GM12864 (cell line): ENCODE data around the gene FCHO2.
"Not testable (repeated sequence)": the region's sequence is repeated elsewhere in the genome, so short reads cannot be mapped to it uniquely, and the experiment has no call there.

Experiments
- DNase-seq: peaks from one replicate; pipeline ENCODE4 v3.0.0-alpha.2; 2011; ENCODE audit warnings: low read depth
- H3K4me3 ChIP-seq: 2 replicates; pipeline ENCODE4 v1.5.1; 2011; ENCODE audit warnings: mild to moderate bottlenecking, low read depth, low read length, control low read depth
- TF ChIP-seq, protein P1 (sequence below): IDR thresholded peaks from 2 replicates; pipeline ENCODE4 v1.5.1; 2011; ENCODE audit warnings: low read depth, mild to moderate bottlenecking, moderate library complexity, low read length, control low read depth, inconsistent platforms; ENCODE audit errors: missing control alignments

Gene FCHO2

DNA sequence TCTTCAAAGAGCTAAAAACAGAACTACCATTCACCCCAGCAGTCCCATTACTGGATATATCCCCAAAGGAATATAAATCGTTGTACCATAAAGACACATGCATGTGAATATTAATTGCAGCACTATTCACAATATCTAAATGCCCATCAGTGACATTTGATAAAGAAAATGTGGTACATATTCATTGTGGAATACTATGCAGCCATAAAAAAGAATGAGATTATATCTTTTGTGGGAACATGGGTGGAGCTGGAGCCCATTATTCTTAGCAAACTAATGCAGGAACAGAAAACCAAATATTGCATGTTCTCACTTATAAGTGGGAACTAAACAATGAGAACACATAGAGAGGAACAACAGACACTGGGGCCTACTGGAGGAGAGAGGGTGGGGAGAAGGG lies 38.7 kb downstream of the FCHO2 start:
- no peak overlapping the region for H3K4me3 ChIP-seq
- DNase-seq, result no peak
- TF ChIP-seq, protein P1, sequence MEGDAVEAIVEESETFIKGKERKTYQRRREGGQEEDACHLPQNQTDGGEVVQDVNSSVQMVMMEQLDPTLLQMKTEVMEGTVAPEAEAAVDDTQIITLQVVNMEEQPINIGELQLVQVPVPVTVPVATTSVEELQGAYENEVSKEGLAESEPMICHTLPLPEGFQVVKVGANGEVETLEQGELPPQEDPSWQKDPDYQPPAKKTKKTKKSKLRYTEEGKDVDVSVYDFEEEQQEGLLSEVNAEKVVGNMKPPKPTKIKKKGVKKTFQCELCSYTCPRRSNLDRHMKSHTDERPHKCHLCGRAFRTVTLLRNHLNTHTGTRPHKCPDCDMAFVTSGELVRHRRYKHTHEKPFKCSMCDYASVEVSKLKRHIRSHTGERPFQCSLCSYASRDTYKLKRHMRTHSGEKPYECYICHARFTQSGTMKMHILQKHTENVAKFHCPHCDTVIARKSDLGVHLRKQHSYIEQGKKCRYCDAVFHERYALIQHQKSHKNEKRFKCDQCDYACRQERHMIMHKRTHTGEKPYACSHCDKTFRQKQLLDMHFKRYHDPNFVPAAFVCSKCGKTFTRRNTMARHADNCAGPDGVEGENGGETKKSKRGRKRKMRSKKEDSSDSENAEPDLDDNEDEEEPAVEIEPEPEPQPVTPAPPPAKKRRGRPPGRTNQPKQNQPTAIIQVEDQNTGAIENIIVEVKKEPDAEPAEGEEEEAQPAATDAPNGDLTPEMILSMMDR, result no peak

DNA sequence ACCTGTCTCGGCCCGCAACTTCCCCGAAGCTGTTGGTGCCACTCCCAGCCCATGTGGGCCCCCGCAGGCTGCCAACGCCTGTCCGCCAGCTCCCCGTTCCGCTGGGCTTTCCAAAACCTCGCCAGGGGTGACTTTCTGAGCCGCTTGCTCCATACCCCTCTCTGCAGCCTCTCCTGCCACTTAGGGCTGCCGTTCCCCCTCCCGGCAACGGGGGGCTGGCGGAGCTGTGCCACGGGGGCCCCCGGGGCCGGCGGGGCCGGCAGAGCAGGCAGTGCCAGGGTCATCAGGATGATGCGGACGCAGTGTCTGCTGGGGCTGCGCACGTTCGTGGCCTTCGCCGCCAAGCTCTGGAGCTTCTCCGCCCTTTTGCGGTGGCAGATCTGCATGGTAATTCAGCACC lies 40.8 kb downstream of the FCHO2 start:
- DNase-seq, result no peak

GRCh38 chr5:72999916-73000315 lies 44.1 kb downstream of the FCHO2 start:
- TF ChIP-seq, protein P1, result no peak
- H3K4me3 ChIP-seq, result no peak overlapping the region
- no peak for DNase-seq

More for the DNA sequence above, 40.8 kb downstream of the FCHO2 start:
- TF ChIP-seq, protein P1, result no peak
- H3K4me3 ChIP-seq, result no peak overlapping the region

DNA sequence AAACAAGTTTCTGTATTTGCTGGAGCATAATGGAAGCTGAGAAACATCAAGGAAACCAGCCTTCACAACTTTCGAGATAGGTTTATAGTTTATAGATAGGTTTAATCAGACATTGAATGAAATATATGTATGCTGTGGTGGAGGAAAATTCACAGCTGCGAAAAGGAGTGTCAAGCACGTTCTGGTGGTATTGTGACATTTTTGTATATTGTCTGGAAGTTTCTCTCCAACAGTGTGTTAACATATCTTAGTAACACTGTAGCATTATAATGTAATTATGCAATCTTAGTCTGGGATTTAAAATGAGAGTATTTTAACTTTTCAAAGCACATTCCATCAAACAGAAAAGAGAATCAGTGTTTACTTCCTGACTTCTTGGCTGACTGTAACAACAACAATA lies 50.0 kb downstream of the FCHO2 start:
- TF ChIP-seq, protein P1, result no peak
- no peak overlapping the region for H3K4me3 ChIP-seq
- DNase-seq, result no peak

- DNase-seq, result no peak
- TF ChIP-seq, protein P1, result no peak
These were observed 51.2 kb downstream of the FCHO2 start for GRCh38 chr5:73007051-73007450.

GRCh38 chr5:73008831-73009230 lies 53.0 kb downstream of the FCHO2 start:
- TF ChIP-seq, protein P1, result no peak
- DNase-seq, result no peak

More at GRCh38 chr5:73007051-73007450, 51.2 kb downstream of the FCHO2 start:
- H3K4me3 ChIP-seq, result no peak overlapping the region

DNA sequence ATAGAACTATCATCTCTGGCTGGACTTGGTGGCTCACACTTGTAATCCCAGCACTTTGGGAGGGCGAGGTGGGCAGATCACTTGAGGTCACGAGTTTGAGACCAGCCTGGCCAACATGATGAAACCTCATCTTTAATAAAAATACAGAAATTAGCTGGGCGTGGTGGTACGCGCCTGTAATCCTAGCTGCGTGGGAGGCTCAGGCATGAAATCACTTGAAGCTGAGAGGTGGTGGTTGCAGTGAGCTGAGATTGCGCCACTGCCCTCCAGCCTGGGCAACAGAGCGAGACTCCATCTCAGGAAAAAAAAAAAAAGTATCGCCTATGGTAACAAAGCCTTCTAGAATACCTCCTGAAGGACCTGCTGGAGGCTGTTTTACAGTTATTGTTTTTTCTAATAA lies 55.8 kb downstream of the FCHO2 start:
- not testable (repeated sequence) for DNase-seq, H3K4me3 ChIP-seq

More at GRCh38 chr5:73008831-73009230, 53.0 kb downstream of the FCHO2 start:
- no peak overlapping the region for H3K4me3 ChIP-seq

GRCh38 chr5:73018892-73019291 lies 63.1 kb downstream of the FCHO2 start:
- no peak overlapping the region for H3K4me3 ChIP-seq
- no peak for DNase-seq
- TF ChIP-seq, protein P1, result no peak
